H9 (cell line): ENCODE results near the gene CEP63. TPM values are rescaled to one million over a fixed set of nuclear protein-coding genes. Genes with fewer than 3 reads are reported as not detected.

Experiments
- DNase-seq: peaks from one replicate; pipeline ENCODE4 v3.0.0-alpha.2; 2017
- H2AFZ ChIP-seq: one replicate; pipeline ENCODE4 v1.6.1; 2013; ENCODE audit warnings: mild to moderate bottlenecking, low read length, control low read depth, moderate library complexity
- H2AK5ac ChIP-seq: 2 replicates; pipeline ENCODE4 v1.6.1; 2013; ENCODE audit warnings: low read length, control low read depth, mixed read lengths; ENCODE audit not compliant: insufficient read length
- H2BK120ac ChIP-seq: one replicate; pipeline ENCODE4 v1.6.1; 2013; ENCODE audit warnings: low read depth, mild to moderate bottlenecking, low read length, control low read depth, inconsistent platforms; ENCODE audit not compliant: poor library complexity, severe bottlenecking
- H2BK12ac ChIP-seq: 2 replicates; pipeline ENCODE4 v1.6.1; 2013; ENCODE audit warnings: low read length, control low read depth, mixed read lengths, low read depth; ENCODE audit not compliant: insufficient read length
- H2BK15ac ChIP-seq: 2 replicates; pipeline ENCODE4 v1.6.1; 2013; ENCODE audit warnings: low read depth, low read length, control low read depth
- H2BK20ac ChIP-seq: one replicate; pipeline ENCODE4 v1.6.1; 2013; ENCODE audit warnings: low read depth, mild to moderate bottlenecking, low read length, control low read depth, inconsistent platforms; ENCODE audit not compliant: poor library complexity, severe bottlenecking
- H2BK5ac ChIP-seq: 2 replicates; pipeline ENCODE4 v1.6.1; 2013; ENCODE audit warnings: low read length, control low read depth, mixed read lengths; ENCODE audit not compliant: insufficient read length
- H3K14ac ChIP-seq: 2 replicates; pipeline ENCODE4 v1.6.1; 2013; ENCODE audit warnings: low read length, control low read depth; ENCODE audit not compliant: insufficient read depth
- H3K18ac ChIP-seq: 2 replicates; pipeline ENCODE4 v1.6.1; 2013; ENCODE audit warnings: low read depth, mild to moderate bottlenecking, mixed read lengths, low read length, control low read depth; ENCODE audit not compliant: insufficient read length
- H3K23ac ChIP-seq: 2 replicates; pipeline ENCODE4 v1.6.1; 2013; ENCODE audit warnings: low read length, control low read depth, mixed read lengths, low read depth; ENCODE audit not compliant: insufficient read length
- H3K23me2 ChIP-seq: 2 replicates; pipeline ENCODE4 v1.6.1; 2013; ENCODE audit warnings: low read depth, mild to moderate bottlenecking, mixed read lengths, low read length, control low read depth; ENCODE audit not compliant: insufficient read length, poor library complexity, severe bottlenecking
- H3K27ac ChIP-seq: 2 replicates; pipeline ENCODE4 v1.5.1; 2013; ENCODE audit warnings: low read length, control low read depth, mixed read lengths, low read depth; ENCODE audit not compliant: insufficient read length
- H3K27me3 ChIP-seq: 2 replicates; pipeline ENCODE4 v1.6.1; 2013; ENCODE audit warnings: low read length, control low read depth, inconsistent platforms; ENCODE audit not compliant: insufficient read depth
- H3K4ac ChIP-seq: 2 replicates; pipeline ENCODE4 v1.6.1; 2013; ENCODE audit warnings: low read depth, mild to moderate bottlenecking, control low read depth, inconsistent platforms, low read length, moderate library complexity
- H3K4me1 ChIP-seq: 2 replicates; pipeline ENCODE4 v1.6.1; 2013; ENCODE audit warnings: low read length, control low read depth, inconsistent platforms; ENCODE audit not compliant: insufficient read depth
- H3K4me2 ChIP-seq: 2 replicates; pipeline ENCODE4 v1.6.1; 2013; ENCODE audit warnings: low read length, control low read depth, mixed read lengths; ENCODE audit not compliant: insufficient read length, insufficient read depth
- H3K56ac ChIP-seq: 2 replicates; pipeline ENCODE4 v1.6.1; 2013; ENCODE audit warnings: low read depth, mild to moderate bottlenecking, mixed read lengths, low read length, control low read depth; ENCODE audit not compliant: insufficient read length
- H3K79me1 ChIP-seq: 2 replicates; pipeline ENCODE4 v1.6.1; 2013; ENCODE audit warnings: low read depth, mild to moderate bottlenecking, moderate library complexity, low read length, control low read depth, inconsistent platforms; ENCODE audit not compliant: insufficient read depth, poor library complexity, severe bottlenecking
- H3K79me2 ChIP-seq: 2 replicates; pipeline ENCODE4 v1.6.1; 2013; ENCODE audit warnings: low read length, control low read depth, inconsistent platforms; ENCODE audit not compliant: insufficient read depth
- H3K9ac ChIP-seq: 2 replicates; pipeline ENCODE4 v1.6.1; 2013; ENCODE audit warnings: low read length, control low read depth, mixed read lengths; ENCODE audit not compliant: insufficient read length; ENCODE audit errors: extremely low read depth
- H3K9me3 ChIP-seq: one replicate; pipeline ENCODE4 v1.6.1; 2013; ENCODE audit warnings: low read depth, low read length, inconsistent platforms; ENCODE audit not compliant: control insufficient read depth
- H3T11ph ChIP-seq: one replicate; pipeline ENCODE4 v1.6.1; 2013; ENCODE audit warnings: mild to moderate bottlenecking, low read length, control low read depth, inconsistent platforms
- H4K20me1 ChIP-seq: one replicate; pipeline ENCODE4 v1.6.1; 2013; ENCODE audit not compliant: control insufficient read depth, insufficient read length, insufficient read depth
- H4K5ac ChIP-seq: 2 replicates; pipeline ENCODE4 v1.6.1; 2013; ENCODE audit warnings: low read depth, mild to moderate bottlenecking, mixed read lengths, low read length, control low read depth; ENCODE audit not compliant: insufficient read length
- H4K8ac ChIP-seq: replicated peaks from 2 replicates; pipeline ENCODE4 v1.6.1; 2013; ENCODE audit warnings: low read length, control low read depth, mixed read lengths, low read depth; ENCODE audit not compliant: insufficient read length
- H4K91ac ChIP-seq: 2 replicates; pipeline ENCODE4 v1.6.1; 2013; ENCODE audit warnings: low read depth, mild to moderate bottlenecking, moderate library complexity, mixed read lengths, low read length, control low read depth; ENCODE audit not compliant: insufficient read length
- H3K27ac Mint-ChIP-seq, 3 experiments: 2 replicates in 2 of 3; 3 replicates in 1 of 3; pipeline ENCODE4 v1.8.0; 2020 to 2021; ENCODE audit warnings: mixed read lengths in 3 of 3, mild to moderate bottlenecking in 1 of 3, moderate library complexity in 1 of 3
- H3K27me3 Mint-ChIP-seq: 2 replicates; pipeline ENCODE4 v1.8.0; 2021; ENCODE audit warnings: low read depth, mild to moderate bottlenecking, moderate library complexity, mixed read lengths
- H3K36me3 Mint-ChIP-seq, 3 experiments: 2 replicates in 2 of 3; 3 replicates in 1 of 3; pipeline ENCODE4 v1.8.0; 2020 to 2021; ENCODE audit warnings: low read depth in 3 of 3, mixed read lengths in 3 of 3; ENCODE audit not compliant: insufficient read depth in 1 of 3
- H3K4me1 Mint-ChIP-seq, 2 experiments: 2 replicates each; pipeline ENCODE4 v1.8.0; 2020; ENCODE audit warnings: mixed read lengths in 2 of 2
- H3K4me3 Mint-ChIP-seq, 2 experiments: 2 replicates in 1 of 2; 3 replicates in 1 of 2; pipeline ENCODE4 v1.8.0; 2020 to 2021; ENCODE audit warnings: mild to moderate bottlenecking in 2 of 2, mixed read lengths in 2 of 2, moderate library complexity in 1 of 2
- H3K9me3 Mint-ChIP-seq, 2 experiments: 2 replicates in 1 of 2; 3 replicates in 1 of 2; pipeline ENCODE4 v1.8.0; 2020; ENCODE audit warnings: mild to moderate bottlenecking in 2 of 2, mixed read lengths in 2 of 2, moderate library complexity in 1 of 2
- CTCF ChIP-seq: fragments of 200-600 bp; sonication (generic); conservative IDR thresholded peaks from 3 replicates; pipeline ENCODE4 v1.8.0; 2021; ENCODE audit warnings: antibody characterized with exemption, mild to moderate bottlenecking
- WGBS: extraction: QIAGEN DNeasy Blood & Tissue Kit; methylation state at CpG from one replicate; pipeline ENCODE4 v1.1.7; 2013; ENCODE audit warnings: missing lambda C conversion rate, low lambda C conversion rate, mixed read lengths; ENCODE audit not compliant: insufficient read length; ENCODE audit errors: extremely low coverage; 5-methylcytosine and 5-hydroxymethylcytosine counted together
- total RNA-seq: library from RNA; stranded (reverse); gene quantifications from 2 replicates; pipeline ENCODE4 v1.2.1, GENCODE V29; 2021

Gene CEP63
- total RNA-seq, 1 experiment from 2014 or later = 16.2 TPM

DNA sequence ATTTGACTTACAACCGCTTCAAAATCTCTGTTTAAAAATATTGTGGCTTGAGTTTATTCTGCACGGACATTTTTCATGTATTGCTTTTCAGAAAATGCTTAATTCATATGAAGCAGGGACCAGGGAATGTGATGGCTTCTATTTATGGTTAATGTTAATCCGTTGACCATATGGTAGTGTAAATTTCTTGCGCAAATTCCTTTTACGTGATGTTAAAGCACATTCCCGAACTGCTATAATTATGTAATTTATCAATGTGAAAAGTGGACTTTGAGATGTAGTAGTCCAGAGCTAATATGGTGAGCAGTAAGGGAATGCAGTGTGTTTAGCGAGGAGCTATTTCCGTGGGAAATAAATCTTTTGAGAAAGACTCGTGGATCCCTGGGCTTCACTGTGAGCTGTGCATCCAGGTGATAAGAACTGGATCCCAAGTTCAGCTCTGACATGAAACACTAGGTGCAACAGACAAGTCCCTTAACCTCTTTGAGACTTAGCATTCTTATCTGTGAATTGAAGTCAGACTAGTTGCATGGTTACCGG is 27.4 kb upstream of the CEP63 start:
- H2BK15ac ChIP-seq = no peak overlapping the region
- no peak overlapping the region for H2BK20ac ChIP-seq
- peaks cover 2% of the 10 kb centered on the region; the same call in 1 of the 2 replicates for H3K4me1 ChIP-seq
- no peak for DNase-seq
- Mint-ChIP-seq H3K9me3 (no peaks in the 10 kb centered on the region), H3K27ac (no peak overlapping the region), H3K27me3 (peaks cover 2% of the 10 kb centered on the region; the same call in 1 of the 2 replicates), H3K4me1 (peaks cover 19 to 24% of the 10 kb centered on the region in 2 experiments), H3K4me3 (no peak overlapping the region), H3K36me3 (no peaks in the 10 kb centered on the region)
- no peak overlapping the region for H2AFZ ChIP-seq
- no peak overlapping the region for H3K23ac ChIP-seq
- TF ChIP-seq CTCF = no peak
- no peaks in the 10 kb centered on the region for H3K79me2 ChIP-seq
- H4K8ac ChIP-seq = no peak overlapping the region
- H3K4ac ChIP-seq = no peak overlapping the region
- no peaks in the 10 kb centered on the region for H4K20me1 ChIP-seq
- no peak overlapping the region for H3T11ph ChIP-seq
- H3K9me3 ChIP-seq = no peaks in the 10 kb centered on the region
- no peak overlapping the region for H3K14ac ChIP-seq
- no peak overlapping the region for H3K56ac ChIP-seq
- H3K79me1 ChIP-seq = no peaks in the 10 kb centered on the region
- H2AK5ac ChIP-seq = no peak overlapping the region
- no peak overlapping the region for H4K91ac ChIP-seq
- WGBS = no CpG with 5 or more reads among the region's 10 CpGs
- H3K4me2 ChIP-seq = no peak overlapping the region
- H2BK12ac ChIP-seq = no peak overlapping the region
- no peaks in the 10 kb centered on the region for H3K23me2 ChIP-seq
- H2BK5ac ChIP-seq = no peak overlapping the region
- H3K9ac ChIP-seq = no peak overlapping the region
- H4K5ac ChIP-seq = no peak overlapping the region
- H2BK120ac ChIP-seq = no peak overlapping the region
- H3K27me3 ChIP-seq = no peaks in the 10 kb centered on the region
- H3K18ac ChIP-seq = no peak overlapping the region
- no peak overlapping the region for H3K27ac ChIP-seq
